GM12873 (cell line): Measurements from ENCODE around the gene PPP1R27.

Experiments
- CTCF ChIP-seq: IDR thresholded peaks from 2 replicates; pipeline ENCODE4 v1.5.1; 2012; ENCODE audit warnings: low read depth, mild to moderate bottlenecking, moderate library complexity, low read length, control low read depth; ENCODE audit not compliant: insufficient read depth; ENCODE audit errors: missing control alignments

Gene PPP1R27

GRCh38 chr17:81802856-81803643 lies 31.8 kb downstream of the PPP1R27 start:
- no peak for TF ChIP-seq CTCF

- no peak for TF ChIP-seq CTCF
These were observed 32.6 kb downstream of the PPP1R27 start for GRCh38 chr17:81802048-81802758.

- TF ChIP-seq CTCF, result no peak
These were observed 33.5 kb downstream of the PPP1R27 start for GRCh38 chr17:81801327-81801726.

GRCh38 chr17:81794509-81794908 lies 40.3 kb downstream of the PPP1R27 start:
- TF ChIP-seq CTCF, result no peak

- no peak for TF ChIP-seq CTCF
These were observed 40.8 kb downstream of the PPP1R27 start for GRCh38 chr17:81794074-81794476.

GRCh38 chr17:81792675-81793615 lies 41.9 kb downstream of the PPP1R27 start:
- TF ChIP-seq CTCF, result no peak
